Body of pancreas (tissue), 4 donors: ENCODE data around the gene IL4.

ENCODE experiments used
- POLR2A ChIP-seq, 3 donors: fragments of 450-650 bp; IDR thresholded peaks; one replicate each; pipeline ENCODE4 v1.6.1; 2016; ENCODE audit warnings: antibody characterized with exemption in 3 of 3, mild to moderate bottlenecking in 2 of 3
- TF ChIP-seq, protein P1 (sequence below), 7 experiments: fragments of 450-650 bp in 4 of 7; fragments of 200-600 bp in 3 of 7; sonication (generic) in 3 of 7; IDR thresholded peaks; one replicate each; pipeline ENCODE4 v1.5.1; 2016 to 2019; ENCODE audit warnings: antibody characterized with exemption in 7 of 7

DNA sequence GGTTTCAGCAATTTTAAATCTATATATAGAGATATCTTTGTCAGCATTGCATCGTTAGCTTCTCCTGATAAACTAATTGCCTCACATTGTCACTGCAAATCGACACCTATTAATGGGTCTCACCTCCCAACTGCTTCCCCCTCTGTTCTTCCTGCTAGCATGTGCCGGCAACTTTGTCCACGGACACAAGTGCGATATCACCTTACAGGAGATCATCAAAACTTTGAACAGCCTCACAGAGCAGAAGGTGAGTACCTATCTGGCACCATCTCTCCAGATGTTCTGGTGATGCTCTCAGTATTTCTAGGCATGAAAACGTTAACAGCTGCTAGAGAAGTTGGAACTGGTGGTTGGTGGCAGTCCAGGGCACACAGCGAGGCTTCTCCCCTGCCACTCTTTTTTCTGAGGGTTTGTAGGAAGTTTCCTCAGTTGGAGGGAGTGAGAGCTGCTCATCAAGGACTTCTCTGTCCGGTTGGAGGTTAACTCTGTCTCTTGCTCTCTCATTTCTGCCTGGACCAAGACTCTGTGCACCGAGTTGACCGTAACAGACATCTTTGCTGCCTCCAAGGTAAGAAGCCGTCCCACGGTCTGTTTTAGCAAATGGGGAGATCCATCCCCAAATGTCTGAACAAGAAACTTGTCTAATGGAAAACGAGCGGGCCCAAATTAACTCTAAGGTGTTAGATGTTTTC lies at the start of gene IL4:
- TF ChIP-seq, protein P1, sequence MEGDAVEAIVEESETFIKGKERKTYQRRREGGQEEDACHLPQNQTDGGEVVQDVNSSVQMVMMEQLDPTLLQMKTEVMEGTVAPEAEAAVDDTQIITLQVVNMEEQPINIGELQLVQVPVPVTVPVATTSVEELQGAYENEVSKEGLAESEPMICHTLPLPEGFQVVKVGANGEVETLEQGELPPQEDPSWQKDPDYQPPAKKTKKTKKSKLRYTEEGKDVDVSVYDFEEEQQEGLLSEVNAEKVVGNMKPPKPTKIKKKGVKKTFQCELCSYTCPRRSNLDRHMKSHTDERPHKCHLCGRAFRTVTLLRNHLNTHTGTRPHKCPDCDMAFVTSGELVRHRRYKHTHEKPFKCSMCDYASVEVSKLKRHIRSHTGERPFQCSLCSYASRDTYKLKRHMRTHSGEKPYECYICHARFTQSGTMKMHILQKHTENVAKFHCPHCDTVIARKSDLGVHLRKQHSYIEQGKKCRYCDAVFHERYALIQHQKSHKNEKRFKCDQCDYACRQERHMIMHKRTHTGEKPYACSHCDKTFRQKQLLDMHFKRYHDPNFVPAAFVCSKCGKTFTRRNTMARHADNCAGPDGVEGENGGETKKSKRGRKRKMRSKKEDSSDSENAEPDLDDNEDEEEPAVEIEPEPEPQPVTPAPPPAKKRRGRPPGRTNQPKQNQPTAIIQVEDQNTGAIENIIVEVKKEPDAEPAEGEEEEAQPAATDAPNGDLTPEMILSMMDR (IDR thresholded peaks at IDR 0.05) = no peak
- TF ChIP-seq POLR2A (IDR thresholded peaks at IDR 0.05) = no peak
